ENCODE results near the gene CDK5RAP1. TPM values are rescaled to one million over a fixed set of nuclear protein-coding genes. Genes with fewer than 3 reads are reported as not detected.
"Not testable (repeated sequence)": the region's sequence is repeated elsewhere in the genome, so short reads cannot be mapped to it uniquely, and the experiment has no call there.

CDK5RAP1 gene
- total RNA-seq, 4 donors from 2014 or later, result 22.3 to 33.3 (median 25.4) TPM

GRCh38 chr20:33437141-33437911, 36.0 kb upstream of the CDK5RAP1 start:
- DNase-seq (ENCODE audit: low spot score in 2 of 2), result peak in 1 of 2 donors; percentile 89
- no peak overlapping the region for H3K4me3 ChIP-seq (ENCODE audit: low read depth, poor library complexity, severe bottlenecking)
- intact Hi-C loops (cut with DNase I; ENCODE audit: low total_unique reads), result no loop called here
- no peak for TF ChIP-seq POLR2A (IDR thresholded peaks at IDR 0.05)
- TF ChIP-seq CTCF (IDR thresholded peaks at IDR 0.05), result no peak
- WGBS, 2 donors, result 72 to 77% methylated on average over 12 of the region's 12 CpGs

- no peak for TF ChIP-seq POLR2A (IDR thresholded peaks at IDR 0.05)
- TF ChIP-seq CTCF (IDR thresholded peaks at IDR 0.05), result no peak
- no peak overlapping the region for H3K4me3 ChIP-seq (ENCODE audit: low read depth, poor library complexity, severe bottlenecking)
- 92 to 94% methylated on average over 5 of the region's 5 CpGs for WGBS, 2 donors
- intact Hi-C loops (cut with DNase I; ENCODE audit: low total_unique reads), result no loop called here
- DNase-seq (ENCODE audit: low spot score in 2 of 2), result no peak
These were observed 33.1 kb upstream of the CDK5RAP1 start for GRCh38 chr20:33434434-33434833.

GRCh38 chr20:33433465-33434234, 32.3 kb upstream of the CDK5RAP1 start:
- WGBS, 2 donors, result 67 to 70% methylated on average over 8 of the region's 8 CpGs

GRCh38 chr20:33431797-33432381, 30.6 kb upstream of the CDK5RAP1 start:
- H3K4me3 ChIP-seq (ENCODE audit: low read depth, poor library complexity, severe bottlenecking), result no peak overlapping the region
- intact Hi-C loops (cut with DNase I; ENCODE audit: low total_unique reads), result no loop called here
- WGBS, 2 donors, result 64 to 73% methylated on average over 5 of the region's 5 CpGs
- no peak for DNase-seq (ENCODE audit: low spot score in 2 of 2)
- TF ChIP-seq POLR2A (IDR thresholded peaks at IDR 0.05) (no peak), CTCF (IDR thresholded peaks at IDR 0.05) (no peak)

More at GRCh38 chr20:33433465-33434234, 32.3 kb upstream of the CDK5RAP1 start:
- no peak for DNase-seq (ENCODE audit: low spot score in 2 of 2)
- intact Hi-C loops (cut with DNase I; ENCODE audit: low total_unique reads), result no loop called here
- no peak overlapping the region for H3K4me3 ChIP-seq (ENCODE audit: low read depth, poor library complexity, severe bottlenecking)
- TF ChIP-seq CTCF (IDR thresholded peaks at IDR 0.05), result no peak
- TF ChIP-seq POLR2A (IDR thresholded peaks at IDR 0.05), result no peak

- whole genome bisulfite sequencing, 2 donors, result 93 to 95% methylated on average over 11 of the region's 11 CpGs
These were observed 22.6 kb upstream of the CDK5RAP1 start for GRCh38 chr20:33423875-33424274.

More at GRCh38 chr20:33423875-33424274, 22.6 kb upstream of the CDK5RAP1 start:
- H3K4me3 ChIP-seq (ENCODE audit: low read depth, poor library complexity, severe bottlenecking); intact Hi-C loops (cut with DNase I; ENCODE audit: low total_unique reads); DNase-seq (ENCODE audit: low spot score in 2 of 2): not testable (repeated sequence)
